ENCODE data around the gene AK4.

DNA sequence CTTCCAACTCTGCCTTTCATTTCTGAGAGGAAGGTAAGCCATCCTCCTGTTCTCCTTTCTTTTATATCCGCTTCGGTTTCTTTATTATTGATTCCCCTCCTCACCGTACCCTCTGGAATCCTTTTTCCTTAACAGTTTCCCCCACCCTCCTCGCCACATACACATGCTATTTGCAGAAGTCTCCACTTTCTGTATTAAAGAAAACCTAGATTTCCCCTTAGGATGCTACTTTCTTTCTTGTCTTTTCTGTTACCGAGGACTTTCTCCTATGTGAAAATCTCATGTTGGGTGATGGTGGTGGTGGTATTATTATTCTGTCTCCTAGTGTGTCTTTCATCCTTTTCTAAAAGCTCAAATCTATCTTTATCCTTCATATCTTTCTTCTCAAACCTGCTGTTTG lies 62.3 kb downstream of the AK4 start:
- TF ChIP-seq, protein P1, sequence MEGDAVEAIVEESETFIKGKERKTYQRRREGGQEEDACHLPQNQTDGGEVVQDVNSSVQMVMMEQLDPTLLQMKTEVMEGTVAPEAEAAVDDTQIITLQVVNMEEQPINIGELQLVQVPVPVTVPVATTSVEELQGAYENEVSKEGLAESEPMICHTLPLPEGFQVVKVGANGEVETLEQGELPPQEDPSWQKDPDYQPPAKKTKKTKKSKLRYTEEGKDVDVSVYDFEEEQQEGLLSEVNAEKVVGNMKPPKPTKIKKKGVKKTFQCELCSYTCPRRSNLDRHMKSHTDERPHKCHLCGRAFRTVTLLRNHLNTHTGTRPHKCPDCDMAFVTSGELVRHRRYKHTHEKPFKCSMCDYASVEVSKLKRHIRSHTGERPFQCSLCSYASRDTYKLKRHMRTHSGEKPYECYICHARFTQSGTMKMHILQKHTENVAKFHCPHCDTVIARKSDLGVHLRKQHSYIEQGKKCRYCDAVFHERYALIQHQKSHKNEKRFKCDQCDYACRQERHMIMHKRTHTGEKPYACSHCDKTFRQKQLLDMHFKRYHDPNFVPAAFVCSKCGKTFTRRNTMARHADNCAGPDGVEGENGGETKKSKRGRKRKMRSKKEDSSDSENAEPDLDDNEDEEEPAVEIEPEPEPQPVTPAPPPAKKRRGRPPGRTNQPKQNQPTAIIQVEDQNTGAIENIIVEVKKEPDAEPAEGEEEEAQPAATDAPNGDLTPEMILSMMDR (IDR thresholded peaks at IDR 0.05; ENCODE audit: borderline replicate concordance, extremely low read depth, low read length, poor library complexity, severe bottlenecking): no peak
- no peak for TF ChIP-seq EZH2 (IDR thresholded peaks at IDR 0.05; ENCODE audit: borderline replicate concordance, low read depth, low read length, severe bottlenecking)

Data from DND-41 (cell line).